ENCODE results near the gene TUB.

The TUB gene

DNA sequence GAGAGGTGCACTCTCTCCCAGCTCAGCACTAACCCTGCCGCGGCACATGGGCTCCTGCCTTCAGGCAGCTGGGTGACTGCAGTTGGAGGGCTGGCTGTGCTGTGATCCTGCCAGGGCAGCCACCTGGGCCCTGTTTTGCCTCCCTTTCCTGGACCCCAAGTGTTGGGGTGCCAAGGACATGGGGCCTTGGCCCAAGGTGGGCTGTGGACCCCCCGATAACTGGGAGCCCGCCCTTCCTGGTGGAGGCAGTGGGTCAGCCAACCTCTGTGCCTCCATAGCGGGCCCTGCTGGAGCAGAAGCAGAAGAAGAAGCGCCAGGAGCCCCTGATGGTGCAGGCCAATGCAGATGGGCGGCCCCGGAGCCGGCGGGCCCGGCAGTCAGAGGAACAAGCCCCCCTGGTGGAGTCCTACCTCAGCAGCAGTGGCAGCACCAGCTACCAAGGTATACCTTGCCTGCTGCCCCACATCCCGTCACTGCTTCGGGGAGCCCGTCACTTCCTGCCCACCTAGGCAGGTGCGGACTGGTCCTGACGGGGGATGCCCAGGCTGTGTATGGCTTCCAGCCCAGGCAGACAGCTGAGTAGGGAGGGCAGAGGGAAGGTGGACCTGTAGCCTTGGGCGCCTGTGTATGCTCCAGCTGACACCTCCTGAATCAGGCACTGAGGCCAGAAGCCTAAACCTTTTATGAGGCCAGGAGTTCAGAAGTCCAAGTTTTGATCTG lies 8.9 kb downstream of the TUB start:
- DNase-seq (ENCODE audit: low read depth, low spot score) = no peak

DNA sequence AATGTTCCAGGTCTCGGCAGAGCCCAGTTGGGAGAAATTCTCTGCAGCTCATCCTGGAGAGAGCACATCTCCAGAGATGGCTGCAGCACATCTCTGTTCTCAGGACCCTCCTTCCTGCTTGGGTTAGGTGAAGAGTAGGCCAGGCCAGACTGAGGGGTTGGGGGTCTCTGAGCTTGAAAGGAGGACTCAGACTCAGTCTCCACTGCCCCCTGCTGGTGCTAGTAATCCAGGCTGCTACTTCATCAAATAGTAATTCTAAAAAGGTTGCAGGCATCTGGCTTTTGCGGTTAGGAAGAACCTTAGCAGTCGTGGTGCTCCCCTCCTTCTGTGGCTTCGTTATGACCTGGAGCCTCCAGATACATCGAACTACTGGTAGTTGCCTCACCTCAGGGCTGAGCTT lies 9.7 kb downstream of the TUB start:
- DNase-seq (ENCODE audit: low read depth, low spot score) = no peak

DNA sequence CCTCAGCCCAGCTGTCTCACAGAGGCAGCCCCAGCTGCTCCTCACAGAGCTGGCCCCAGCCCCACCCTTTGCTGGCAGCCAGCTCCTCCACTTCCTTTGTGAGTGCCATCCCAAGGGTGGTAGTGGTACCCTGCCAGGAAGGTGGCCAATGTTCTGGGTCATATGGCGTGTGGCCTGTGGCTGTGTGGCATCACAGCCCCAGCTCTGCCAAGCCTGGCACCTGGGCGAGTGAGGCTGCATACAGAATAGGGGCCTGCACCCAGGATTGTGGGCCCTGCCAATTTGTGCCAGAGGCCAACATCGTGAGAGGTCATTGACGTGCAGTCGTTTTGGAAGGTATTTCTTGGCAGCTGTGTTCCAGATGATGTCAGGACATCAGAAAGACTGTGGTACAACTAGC lies 10.7 kb downstream of the TUB start:
- no peak for DNase-seq (ENCODE audit: low read depth, low spot score)

DNA sequence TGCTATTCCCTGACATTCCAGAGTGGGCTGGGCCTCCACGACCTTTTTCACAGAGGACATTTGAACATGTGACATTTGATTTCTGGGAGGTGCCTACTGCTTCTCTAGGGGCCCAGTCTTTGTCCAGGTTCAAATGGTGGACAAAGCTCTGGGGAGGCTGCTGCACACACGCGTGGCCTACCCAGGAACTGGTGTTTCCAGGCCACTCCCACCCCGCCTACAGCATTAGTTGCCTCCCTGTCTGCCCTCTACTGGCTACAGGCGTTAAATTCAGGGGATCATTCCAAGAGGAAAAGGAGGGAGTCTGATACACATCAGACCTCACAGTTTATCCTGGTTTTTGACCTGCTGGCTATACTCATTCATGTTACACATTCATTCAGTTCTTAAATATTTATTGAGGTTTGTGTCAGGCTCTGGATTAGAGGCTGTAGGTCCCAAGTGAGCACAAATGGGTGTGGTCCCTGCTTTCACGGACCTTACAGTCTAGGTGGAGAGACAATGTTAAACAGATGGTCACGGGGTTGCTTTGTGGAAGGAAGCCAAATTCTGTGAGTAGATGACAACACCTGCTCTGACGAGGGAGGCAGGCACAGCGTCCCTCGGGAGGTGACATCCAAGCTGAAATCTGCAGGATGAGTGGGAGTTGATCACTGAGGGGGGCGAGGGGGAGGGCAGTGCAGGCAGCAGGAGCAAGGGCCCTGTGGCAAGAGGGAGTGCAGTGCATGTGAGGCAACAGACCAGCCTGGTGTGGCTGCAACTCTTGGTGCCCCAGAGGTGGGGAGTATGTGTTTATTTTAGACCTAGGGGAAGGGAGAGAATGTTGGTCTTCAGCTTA lies 11.8 kb downstream of the TUB start:
- DNase-seq (ENCODE audit: low read depth, low spot score) = no peak

DNA sequence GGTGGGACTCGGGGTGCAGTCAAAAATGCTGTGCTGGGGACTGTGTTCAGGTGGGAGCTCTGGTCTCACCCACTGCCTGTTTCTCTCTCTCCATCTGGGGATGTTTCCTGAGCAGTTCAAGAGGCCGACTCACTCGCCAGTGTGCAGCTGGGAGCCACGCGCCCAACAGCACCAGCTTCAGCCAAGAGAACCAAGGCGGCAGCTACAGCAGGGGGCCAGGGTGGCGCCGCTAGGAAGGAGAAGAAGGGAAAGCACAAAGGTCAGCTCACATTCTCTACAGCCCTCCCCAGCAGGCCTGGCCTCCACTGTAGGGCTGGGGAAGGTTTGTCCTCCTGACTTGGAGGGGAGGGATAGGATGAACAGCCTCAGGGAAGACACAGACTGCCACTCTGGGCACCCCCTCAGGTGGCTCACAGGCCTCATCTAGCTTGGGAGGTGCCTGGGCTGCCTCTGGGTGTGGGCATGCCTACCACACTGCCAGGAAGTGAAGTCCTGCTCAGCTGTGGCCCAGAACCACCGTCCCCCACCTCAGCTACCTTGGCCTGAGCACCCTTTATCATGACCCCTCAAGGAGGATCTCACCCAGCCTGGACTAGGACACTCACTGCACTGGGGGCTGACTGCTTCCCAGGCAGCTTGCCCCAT lies 13.0 kb downstream of the TUB start:
- no peak for DNase-seq (ENCODE audit: low read depth, low spot score)

DNA sequence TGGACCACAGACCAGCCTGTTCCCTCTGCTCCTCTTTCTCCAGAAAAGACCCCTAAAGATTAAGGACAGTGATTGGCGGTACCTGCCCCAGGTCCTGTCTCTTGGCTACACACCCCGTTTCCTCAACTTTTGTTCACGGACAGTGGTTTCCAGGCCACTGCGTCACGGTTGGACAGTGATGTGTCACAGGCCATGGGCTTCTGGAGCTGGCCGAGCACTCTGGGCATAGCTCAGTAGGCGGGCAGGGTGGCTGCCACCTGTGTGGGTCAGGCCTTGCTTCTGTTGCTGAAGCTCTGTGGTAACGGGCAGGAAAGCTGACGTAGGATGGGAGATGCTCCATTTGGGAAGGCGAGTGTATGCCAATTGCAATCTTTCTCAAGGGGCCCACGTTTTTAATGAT lies 13.6 kb downstream of the TUB start:
- no peak for DNase-seq (ENCODE audit: low read depth, low spot score)

DNA sequence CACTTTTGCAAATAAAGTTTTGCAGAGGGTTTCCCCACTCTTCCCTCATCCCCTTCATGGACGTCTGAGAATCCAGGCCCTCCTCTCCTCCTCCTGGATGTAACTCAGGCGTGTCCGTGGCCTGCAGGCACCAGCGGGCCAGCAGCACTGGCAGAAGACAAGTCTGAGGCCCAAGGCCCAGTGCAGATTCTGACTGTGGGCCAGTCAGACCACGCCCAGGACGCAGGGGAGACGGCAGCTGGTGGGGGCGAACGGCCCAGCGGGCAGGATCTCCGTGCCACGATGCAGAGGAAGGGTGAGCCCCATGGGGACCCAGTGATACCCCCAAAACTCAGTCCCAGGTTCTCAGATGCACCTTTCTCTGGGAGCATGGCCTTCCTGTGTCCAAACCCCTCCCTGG lies 14.4 kb downstream of the TUB start:
- DNase-seq (ENCODE audit: low read depth, low spot score) = no peak

DNA sequence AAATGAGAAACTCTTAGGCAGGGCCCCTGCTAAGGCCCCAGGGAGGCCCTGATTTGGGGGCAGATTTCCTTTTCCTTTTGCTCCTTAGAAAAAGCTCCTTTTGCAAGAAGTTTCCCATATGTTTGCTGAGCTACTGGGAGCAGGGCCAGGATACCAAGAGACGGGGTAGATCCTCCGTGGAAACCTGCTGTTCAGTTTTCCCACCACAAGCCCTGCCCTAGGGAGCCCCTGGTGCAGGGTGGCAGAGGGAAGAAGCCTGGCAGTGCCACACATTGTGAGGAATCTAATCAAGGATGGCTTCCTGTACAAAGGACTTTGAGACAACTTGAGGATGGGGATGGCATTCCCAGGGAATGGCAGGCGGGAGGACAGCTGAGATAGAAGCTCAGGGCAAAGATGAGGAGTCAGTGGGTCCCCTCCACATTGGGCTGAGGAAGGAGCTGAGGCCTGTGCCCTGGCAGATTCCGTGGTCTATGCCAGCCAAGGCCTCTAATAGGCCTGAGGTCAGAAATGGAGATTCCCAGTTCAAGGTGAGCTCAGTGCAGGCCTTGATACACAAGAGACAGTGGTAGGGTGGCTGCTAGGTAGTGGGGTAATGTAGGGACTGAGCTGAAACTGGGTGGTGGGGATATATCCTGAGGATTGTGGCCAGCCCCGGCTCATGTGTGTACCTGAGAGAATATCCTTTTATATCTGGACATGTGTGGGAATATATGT lies 15.0 kb downstream of the TUB start:
- no peak for DNase-seq (ENCODE audit: low read depth, low spot score)

DNA sequence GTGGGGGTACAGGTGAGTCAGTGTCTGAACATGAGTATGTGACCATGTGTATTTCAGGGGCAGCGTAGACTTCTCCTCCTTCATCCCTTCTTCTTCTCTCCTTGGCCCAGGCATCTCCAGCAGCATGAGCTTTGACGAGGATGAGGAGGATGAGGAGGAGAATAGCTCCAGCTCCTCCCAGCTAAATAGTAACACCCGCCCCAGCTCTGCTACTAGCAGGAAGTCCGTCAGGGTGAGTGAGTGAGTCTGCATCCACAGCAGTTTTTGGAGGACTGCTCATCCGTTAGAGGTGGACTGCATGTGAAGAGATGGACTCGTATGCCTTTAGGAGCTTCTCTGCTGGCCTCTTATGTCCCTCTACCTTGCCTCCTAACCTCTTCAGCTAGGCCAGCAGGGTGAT lies 15.6 kb downstream of the TUB start:
- no peak for DNase-seq (ENCODE audit: low read depth, low spot score)

DNA sequence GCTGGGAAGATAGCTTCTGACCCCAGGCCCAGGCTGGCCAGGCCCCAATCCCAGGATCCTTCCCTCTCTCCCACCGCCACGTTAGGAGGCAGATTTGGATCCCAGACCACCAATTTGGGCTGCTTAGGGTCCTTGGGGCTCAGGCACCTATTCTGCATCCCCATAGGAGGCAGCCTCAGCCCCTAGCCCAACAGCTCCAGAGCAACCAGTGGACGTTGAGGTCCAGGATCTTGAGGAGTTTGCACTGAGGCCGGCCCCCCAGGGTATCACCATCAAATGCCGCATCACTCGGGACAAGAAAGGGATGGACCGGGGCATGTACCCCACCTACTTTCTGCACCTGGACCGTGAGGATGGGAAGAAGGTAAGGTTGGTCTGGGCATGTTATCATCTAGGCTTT lies 16.1 kb downstream of the TUB start:
- DNase-seq (ENCODE audit: low read depth, low spot score) = no peak

DNA sequence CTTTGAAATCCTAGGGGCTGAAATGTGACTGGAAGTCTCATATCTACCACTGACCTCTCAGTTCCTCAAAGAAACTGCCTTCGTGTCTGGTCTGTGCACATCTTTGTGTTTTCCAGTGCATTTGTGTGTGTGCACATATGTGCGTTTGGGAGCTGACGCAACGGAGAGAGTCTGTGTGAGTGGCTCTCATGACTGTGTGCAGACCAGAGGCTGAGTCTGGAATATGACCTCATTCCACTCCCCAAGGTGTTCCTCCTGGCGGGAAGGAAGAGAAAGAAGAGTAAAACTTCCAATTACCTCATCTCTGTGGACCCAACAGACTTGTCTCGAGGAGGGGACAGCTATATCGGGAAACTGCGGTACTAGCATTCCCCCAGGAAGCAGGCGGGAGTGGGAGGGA lies 16.5 kb downstream of the TUB start:
- DNase-seq (ENCODE audit: low read depth, low spot score) = no peak

DNA sequence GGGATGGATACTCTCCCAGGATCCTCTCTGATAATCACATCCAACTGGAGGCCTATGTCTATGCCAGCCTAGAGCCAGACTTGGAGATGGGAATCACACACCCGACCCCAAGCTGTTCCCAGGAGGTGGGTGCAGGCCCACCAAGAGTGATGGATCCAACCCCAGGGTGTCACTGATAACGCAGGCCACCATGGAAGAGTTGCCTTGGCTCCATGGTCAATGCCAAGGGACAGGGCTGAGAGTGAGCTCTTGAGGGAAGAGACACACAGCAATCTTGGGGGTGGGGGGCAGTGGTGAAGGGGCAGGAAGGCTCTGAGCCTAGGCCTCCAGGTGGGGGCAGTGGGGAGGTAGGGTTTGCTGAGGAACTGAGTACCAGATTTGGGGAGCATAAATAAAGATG lies 16.9 kb downstream of the TUB start:
- DNase-seq (ENCODE audit: low read depth, low spot score) = no peak

DNA sequence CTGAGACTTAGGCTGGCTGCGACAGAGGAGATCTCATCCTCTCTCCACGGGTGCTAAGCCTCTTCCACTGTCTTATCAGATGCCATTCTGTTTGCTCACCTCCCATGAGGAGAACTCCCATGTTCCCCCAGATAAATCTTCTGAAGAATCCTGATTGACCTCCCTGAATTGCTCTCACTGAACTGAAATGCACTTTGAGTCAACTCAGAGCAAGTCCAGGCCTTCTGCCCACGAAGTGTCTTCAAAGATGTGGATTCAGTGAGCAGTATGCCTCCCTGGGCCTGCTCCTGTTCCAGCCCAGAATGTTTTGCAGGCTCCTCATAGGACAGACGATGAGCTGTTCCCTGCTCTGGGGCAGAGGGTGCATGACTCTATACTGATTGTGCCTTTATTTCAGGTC lies 17.4 kb downstream of the TUB start:
- no peak for DNase-seq (ENCODE audit: low read depth, low spot score)

DNA sequence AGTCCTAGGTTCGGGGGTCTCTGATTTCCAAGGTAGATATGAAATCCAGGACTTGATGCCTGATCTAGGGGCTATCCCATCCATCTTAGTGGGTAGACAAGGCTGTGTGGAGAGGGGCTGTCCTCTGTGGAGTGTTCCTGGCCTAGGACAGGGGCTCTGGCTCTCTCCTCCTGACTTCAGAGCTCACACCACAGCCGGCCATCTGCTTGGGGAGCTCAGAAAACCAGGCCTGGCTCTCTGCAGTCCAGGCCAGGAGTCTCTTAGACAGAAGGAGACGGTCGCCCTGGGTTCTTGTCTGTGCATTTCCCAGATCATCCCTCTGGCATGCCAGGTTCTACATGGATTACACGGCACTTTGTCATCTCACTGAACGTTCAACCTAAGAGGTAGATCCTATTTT lies 17.9 kb downstream of the TUB start:
- no peak for DNase-seq (ENCODE audit: low read depth, low spot score)

DNA sequence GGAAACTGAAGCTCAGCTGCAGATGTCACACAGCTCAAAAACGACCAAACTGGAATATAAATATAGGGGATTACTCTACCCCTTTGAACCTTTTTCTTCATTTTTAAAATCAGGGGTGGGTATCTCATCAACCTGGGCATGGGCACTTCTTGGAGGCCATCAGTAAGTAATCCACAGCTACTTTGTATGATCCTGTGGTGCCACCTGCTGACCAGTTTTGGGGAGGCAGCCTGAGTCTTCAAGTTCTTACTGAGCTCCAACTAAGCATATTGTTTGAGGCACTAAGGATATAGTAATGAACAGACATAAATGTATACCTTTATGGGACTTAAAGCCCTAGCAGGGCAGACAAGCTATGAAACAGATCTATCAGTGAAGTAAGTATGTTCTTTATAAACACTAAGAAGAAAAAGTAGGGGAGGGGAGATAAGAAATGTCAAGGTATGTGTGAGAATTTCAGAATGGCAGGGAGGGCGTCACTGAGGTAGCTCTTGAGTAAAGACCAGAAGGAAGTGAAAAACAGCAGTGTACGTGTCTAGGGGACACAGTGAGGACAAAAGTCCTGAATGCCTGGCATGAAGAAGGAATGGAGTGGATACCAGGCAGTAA lies 18.4 kb downstream of the TUB start:
- peak; percentile 70 for DNase-seq (ENCODE audit: low read depth, low spot score)

DNA sequence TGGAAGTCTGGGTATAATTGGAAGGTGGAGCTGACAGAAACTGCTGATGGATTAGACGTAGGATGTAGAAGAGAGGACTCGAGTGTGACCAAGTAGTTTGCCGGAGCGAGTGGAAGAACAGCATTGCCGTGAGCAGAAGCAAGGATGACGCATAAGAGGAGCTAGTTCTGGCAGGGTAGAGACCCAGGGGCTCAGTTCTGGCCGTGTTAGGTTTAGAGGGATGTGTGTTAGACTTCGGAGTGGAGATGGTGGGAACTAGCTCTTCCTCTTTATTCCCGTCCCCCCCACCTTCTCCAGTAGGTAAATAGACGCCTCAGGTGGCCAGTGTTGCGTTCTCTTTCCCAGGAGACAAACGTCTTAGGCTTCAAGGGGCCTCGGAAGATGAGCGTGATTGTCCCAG lies 19.1 kb downstream of the TUB start:
- DNase-seq (ENCODE audit: low read depth, low spot score) = no peak

DNA sequence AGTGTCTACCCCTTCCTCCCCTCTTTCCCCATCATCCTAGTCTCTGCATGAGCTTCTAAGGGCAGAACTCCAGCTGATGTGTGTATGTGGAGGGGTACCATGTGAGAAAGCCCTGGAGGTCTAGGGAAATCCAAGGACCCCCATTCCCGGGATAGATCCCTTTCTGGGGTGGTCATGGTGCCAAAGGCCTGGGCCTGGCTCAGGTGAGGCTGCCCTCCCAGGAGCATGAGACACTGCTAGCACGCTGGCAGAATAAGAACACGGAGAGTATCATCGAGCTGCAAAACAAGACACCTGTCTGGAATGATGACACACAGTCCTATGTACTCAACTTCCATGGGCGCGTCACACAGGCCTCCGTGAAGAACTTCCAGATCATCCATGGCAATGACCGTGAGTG lies 19.6 kb downstream of the TUB start:
- DNase-seq (ENCODE audit: low read depth, low spot score) = no peak

DNA sequence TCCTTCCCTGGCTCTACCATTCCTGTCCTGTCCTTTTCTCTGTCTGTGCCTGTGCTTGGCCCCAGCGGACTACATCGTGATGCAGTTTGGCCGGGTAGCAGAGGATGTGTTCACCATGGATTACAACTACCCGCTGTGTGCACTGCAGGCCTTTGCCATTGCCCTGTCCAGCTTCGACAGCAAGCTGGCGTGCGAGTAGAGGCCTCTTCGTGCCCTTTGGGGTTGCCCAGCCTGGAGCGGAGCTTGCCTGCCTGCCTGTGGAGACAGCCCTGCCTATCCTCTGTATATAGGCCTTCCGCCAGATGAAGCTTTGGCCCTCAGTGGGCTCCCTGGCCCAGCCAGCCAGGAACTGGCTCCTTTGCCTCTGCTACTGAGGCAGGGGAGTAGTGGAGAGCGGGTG lies 20.4 kb downstream of the TUB start:
- DNase-seq (ENCODE audit: low read depth, low spot score) = no peak

DNA sequence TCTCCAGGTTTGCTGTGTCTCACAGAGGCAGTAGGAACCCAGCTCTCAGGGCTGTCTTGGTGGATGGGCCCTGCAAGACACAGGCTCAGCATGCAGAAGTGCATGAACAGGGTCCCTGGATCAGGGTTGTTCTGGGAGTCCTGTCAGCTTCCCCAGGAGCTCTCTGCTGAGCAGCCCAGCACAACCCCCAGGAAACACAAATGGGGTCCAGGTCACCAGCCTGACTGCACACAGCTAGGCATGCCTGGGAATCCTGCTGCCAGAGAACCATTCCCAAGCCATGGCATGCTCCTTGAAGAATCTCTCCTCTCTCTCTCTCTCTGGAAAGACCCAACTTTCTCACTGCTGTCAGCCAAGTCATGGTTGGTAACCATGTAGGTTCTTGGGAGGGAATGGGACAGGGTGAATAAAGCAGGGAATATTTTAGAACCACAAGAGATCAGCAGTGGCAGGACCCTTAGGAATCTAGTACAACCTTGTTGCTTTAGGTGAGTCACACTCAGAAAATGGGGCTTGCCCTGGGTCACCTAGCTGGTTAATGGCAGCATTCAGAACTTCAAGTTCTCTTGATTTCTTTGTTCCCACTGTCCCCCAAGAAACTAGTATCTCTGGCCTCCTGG lies 21.4 kb downstream of the TUB start:
- DNase-seq (ENCODE audit: low read depth, low spot score) = no peak

DNA sequence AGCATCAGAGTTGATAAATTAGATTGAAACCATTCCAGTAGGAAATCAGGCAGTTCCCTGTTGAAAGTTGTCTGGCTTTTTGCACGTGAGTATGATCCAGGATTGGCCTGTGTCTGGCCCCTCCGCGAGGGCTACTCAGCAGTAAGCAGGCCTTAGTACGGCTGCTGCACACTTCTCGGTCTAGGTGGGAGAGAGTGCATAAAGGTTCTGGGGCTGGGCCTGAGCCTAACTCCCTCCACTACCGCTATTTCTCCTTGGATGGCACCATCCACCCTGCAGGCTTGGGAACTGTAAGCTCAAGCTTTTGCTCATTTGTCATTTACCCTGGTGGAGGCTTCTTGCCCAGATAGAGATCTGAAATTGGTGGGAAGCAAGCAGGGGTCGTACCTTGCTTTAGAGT lies 22.0 kb downstream of the TUB start:
- no peak for DNase-seq (ENCODE audit: low read depth, low spot score)

DNA sequence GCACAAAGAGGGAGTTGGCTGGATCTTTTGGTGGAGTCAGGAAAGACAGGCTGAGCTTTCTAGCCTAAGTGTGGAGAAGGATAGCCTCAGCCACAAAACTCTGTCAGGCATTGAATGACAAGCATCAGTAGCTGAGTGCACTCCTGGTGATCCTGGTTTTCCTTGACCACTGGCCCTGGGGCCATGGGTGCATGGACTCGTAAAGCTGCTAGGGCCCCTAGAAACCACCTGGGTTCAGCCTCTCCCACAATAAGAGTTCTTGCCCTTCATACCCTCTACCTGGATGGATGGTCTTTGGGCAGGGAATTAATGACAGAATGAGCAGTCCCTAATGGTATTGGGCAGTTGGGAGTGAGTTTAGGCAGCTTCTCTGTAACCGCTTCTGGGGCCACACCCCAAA lies 22.9 kb downstream of the TUB start:
- no peak for DNase-seq (ENCODE audit: low read depth, low spot score)
